CD14-positive monocyte (primary cell): ENCODE results near the gene GNAT3. TPM values are rescaled to one million over a fixed set of nuclear protein-coding genes. Genes with fewer than 3 reads are reported as not detected.

ENCODE experiments used
- DNase-seq, 3 donors: peaks; one replicate each; pipeline ENCODE4 v3.0.0-alpha.2; 2011 to 2022
- H2AFZ ChIP-seq: 2 replicates; pipeline ENCODE4 v1.6.0; 2012; ENCODE audit warnings: mild to moderate bottlenecking, low read depth, low read length, inconsistent platforms; ENCODE audit not compliant: insufficient read depth, poor library complexity, severe bottlenecking
- H3K27ac ChIP-seq, 2 donors: 1 replicate in 1 of 2; 2 replicates in 1 of 2; pipeline ENCODE4 v1.5.1; 2012 to 2013; ENCODE audit warnings: low read length in 2 of 2, control low read depth in 1 of 2, inconsistent platforms in 1 of 2, low read depth in 1 of 2, mild to moderate bottlenecking in 1 of 2
- H3K27me3 ChIP-seq, 2 donors: one replicate each; pipeline versions ENCODE4 v1.6.0 to v1.6.1; 2011 to 2013; ENCODE audit warnings: low read length in 2 of 2; ENCODE audit not compliant: control insufficient read depth in 2 of 2, insufficient read depth in 2 of 2
- H3K36me3 ChIP-seq, 2 donors: replicated peaks in 1 of 2; 1 replicate in 1 of 2; 2 replicates in 1 of 2; pipeline versions ENCODE4 v1.5.1 to v1.6.1; 2012 to 2013; ENCODE audit warnings: low read length in 2 of 2, control low read depth in 1 of 2, inconsistent platforms in 1 of 2, mild to moderate bottlenecking in 1 of 2; ENCODE audit not compliant: insufficient read depth in 2 of 2, control insufficient read depth in 1 of 2
- H3K4me1 ChIP-seq, 2 donors: 1 replicate in 1 of 2; 2 replicates in 1 of 2; pipeline versions ENCODE4 v1.5.1 to v1.6.1; 2012 to 2013; ENCODE audit warnings: low read length in 2 of 2, control low read depth in 1 of 2, inconsistent platforms in 1 of 2, mild to moderate bottlenecking in 1 of 2, moderate library complexity in 1 of 2; ENCODE audit not compliant: insufficient read depth in 2 of 2, control insufficient read depth in 1 of 2
- H3K4me2 ChIP-seq: replicated peaks from 2 replicates; pipeline ENCODE3; 2012; ENCODE audit warnings: low read length, moderate library complexity, mild to moderate bottlenecking; ENCODE audit not compliant: poor library complexity, severe bottlenecking; ENCODE audit errors: extremely low read depth
- H3K4me3 ChIP-seq, 3 experiments: fragments of 200-600 bp in 1 of 3; sonication (generic) in 1 of 3; replicated peaks in 1 of 3; 1 replicate in 2 of 3; 2 replicates in 1 of 3; pipeline ENCODE4 v1.5.1; 2011 to 2013; ENCODE audit warnings: low read length in 3 of 3, mild to moderate bottlenecking in 3 of 3, control low read depth in 2 of 3, low read depth in 2 of 3, inconsistent platforms in 1 of 3, moderate library complexity in 1 of 3
- H3K79me2 ChIP-seq: 2 replicates; pipeline ENCODE4 v1.6.0; 2012; ENCODE audit warnings: mild to moderate bottlenecking, control low read depth, inconsistent platforms, low read length, moderate library complexity; ENCODE audit not compliant: insufficient read depth
- H3K9ac ChIP-seq: 2 replicates; pipeline ENCODE4 v1.6.0; 2017; ENCODE audit warnings: low read length, mild to moderate bottlenecking; ENCODE audit not compliant: insufficient read depth, poor library complexity, severe bottlenecking
- H3K9me3 ChIP-seq, 2 donors: replicated peaks in 1 of 2; 1 replicate in 1 of 2; 2 replicates in 1 of 2; pipeline versions ENCODE4 v1.5.1 to v1.6.1; 2012 to 2013; ENCODE audit warnings: low read length in 2 of 2, control low read depth in 1 of 2; ENCODE audit not compliant: control insufficient read depth in 1 of 2, insufficient read depth in 1 of 2
- H4K20me1 ChIP-seq: 2 replicates; pipeline ENCODE4 v1.6.0; 2012; ENCODE audit warnings: mild to moderate bottlenecking, low read length, control low read depth, moderate library complexity; ENCODE audit not compliant: insufficient read depth
- H3K27ac Mint-ChIP-seq, 7 donors: one replicate each; pipeline ENCODE4 v1.8.0; 2020; ENCODE audit warnings: mild to moderate bottlenecking in 7 of 7, mixed read lengths in 7 of 7, moderate library complexity in 6 of 7, inconsistent platforms in 2 of 7
- H3K27me3 Mint-ChIP-seq, 3 donors: one replicate each; pipeline ENCODE4 v1.8.0; 2021 to 2022; ENCODE audit warnings: low read depth in 3 of 3, mild to moderate bottlenecking in 3 of 3, mixed read lengths in 3 of 3, moderate library complexity in 3 of 3, inconsistent platforms in 1 of 3
- H3K36me3 Mint-ChIP-seq, 2 donors: one replicate each; pipeline ENCODE4 v1.8.0; 2020; ENCODE audit warnings: mixed read lengths in 2 of 2, inconsistent platforms in 1 of 2, mild to moderate bottlenecking in 1 of 2
- H3K4me1 Mint-ChIP-seq: one replicate; pipeline ENCODE4 v1.8.0; 2020; ENCODE audit warnings: mild to moderate bottlenecking, mixed read lengths
- H3K4me3 Mint-ChIP-seq, 2 donors: one replicate each; pipeline ENCODE4 v1.8.0; 2020; ENCODE audit warnings: mild to moderate bottlenecking in 2 of 2, mixed read lengths in 2 of 2, moderate library complexity in 1 of 2
- H3K9me3 Mint-ChIP-seq, 7 donors: one replicate each; pipeline ENCODE4 v1.8.0; 2020 to 2022; ENCODE audit warnings: mixed read lengths in 7 of 7, mild to moderate bottlenecking in 6 of 7, moderate library complexity in 6 of 7, inconsistent platforms in 2 of 7
- CTCF ChIP-seq: fragments of 200-600 bp; IDR thresholded peaks from one replicate; pipeline ENCODE4 v1.8.0; 2022; ENCODE audit warnings: antibody characterized with exemption, mild to moderate bottlenecking
- WGBS: methylation state at CpG from one replicate; pipeline ENCODE4 v1.1.5; 2013; ENCODE audit warnings: missing lambda C conversion rate; ENCODE audit not compliant: insufficient coverage; 5-methylcytosine and 5-hydroxymethylcytosine counted together
- intact Hi-C, 2 donors: fragments of 100-400 bp; cut with micrococcal nuclease; formaldehyde crosslinking; loops; one replicate each; pipeline versions ENCODE4 v1.15.0 to v1.15.1; 2023
- polyA plus RNA-seq, 3 donors: library from polyadenylated mRNA; depleted of rRNA in 1 of 3; unstranded in 2 of 3; stranded (reverse) in 1 of 3; fragments of 300-500 nt in 2 of 3; fragments of >200 nt in 1 of 3; fragmentation: Illumina TruSeq in 2 of 3; gene quantifications; 1 replicate in 2 of 3; 2 replicates in 1 of 3; pipeline ENCODE4 v1.2.3, GENCODE V29; 2012 to 2021

The GNAT3 gene
- polyA plus RNA-seq, 3 donors = not detected

DNA sequence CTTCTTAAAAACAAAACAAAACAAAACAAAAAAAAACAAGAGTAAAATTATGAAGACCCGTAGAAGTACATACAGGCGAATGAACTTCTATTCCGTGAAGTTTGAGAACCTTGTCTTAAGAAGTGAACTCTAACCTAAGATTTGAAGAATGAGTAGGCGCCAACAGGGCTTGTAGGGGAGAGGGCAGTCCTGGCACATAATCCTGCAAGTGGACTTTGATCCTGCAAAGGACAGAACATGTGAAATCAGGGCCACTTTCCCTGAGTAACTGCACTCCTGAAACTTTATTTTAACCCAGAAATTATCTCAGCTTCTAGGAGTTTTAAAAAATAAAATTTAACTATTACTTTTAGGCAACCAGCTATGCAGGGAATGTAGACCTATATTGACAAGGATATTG lies 62.0 kb downstream of the GNAT3 start:
- TF ChIP-seq CTCF = no peak
- Histone ChIP-seq H3K9ac (no peak overlapping the region), H3K27ac (no peak overlapping the region), H2AFZ (no peak overlapping the region), H3K4me1 (peaks cover 36 to 64% of the 10 kb centered on the region in 2 donors), H3K9me3 (no peaks in the 10 kb centered on the region), H3K36me3 (no peaks in the 10 kb centered on the region), H4K20me1 (no peaks in the 10 kb centered on the region), H3K4me2 (no peak overlapping the region), H3K79me2 (no peaks in the 10 kb centered on the region), H3K27me3 (no peaks in the 10 kb centered on the region), H3K4me3 (no peak overlapping the region)
- DNase-seq = no peak
- intact Hi-C loops = no loop called here
- Mint-ChIP-seq H3K36me3 (no peaks in the 10 kb centered on the region), H3K4me3 (no peak overlapping the region), H3K9me3 (peaks cover 0 to 8% (median 0%) of the 10 kb centered on the region in 7 donors), H3K27me3 (no peaks in the 10 kb centered on the region), H3K4me1 (peaks cover 51% of the 10 kb centered on the region), H3K27ac (peak overlapping the region in 1 of 7 donors; percentile 41)
- 95% methylated on average over 4 of the region's 4 CpGs for WGBS

GRCh38 chr7:80445351-80445750 lies 66.5 kb downstream of the GNAT3 start:
- no peak overlapping the region for H3K9ac ChIP-seq
- no peaks in the 10 kb centered on the region for H3K9me3 ChIP-seq
- Mint-ChIP-seq H3K27me3 (no peaks in the 10 kb centered on the region), H3K27ac (peak overlapping the region in 3 of 7 donors; percentile 37 to 94 (median 87)), H3K4me3 (no peak overlapping the region), H3K4me1 (peaks cover 76% of the 10 kb centered on the region), H3K9me3 (peaks cover 0 to 2% (median 0%) of the 10 kb centered on the region in 7 donors), H3K36me3 (peaks cover 0 to 3% of the 10 kb centered on the region in 2 donors)
- TF ChIP-seq CTCF = no peak
- no peaks in the 10 kb centered on the region for H3K27me3 ChIP-seq
- H2AFZ ChIP-seq = no peak overlapping the region
- no CpG with 5 or more reads among the region's 5 CpGs for WGBS
- H3K4me2 ChIP-seq = no peak overlapping the region
- H3K36me3 ChIP-seq = no peaks in the 10 kb centered on the region
- H3K79me2 ChIP-seq = no peaks in the 10 kb centered on the region
- DNase-seq = no peak
- no peaks in the 10 kb centered on the region for H4K20me1 ChIP-seq
- H3K4me1 ChIP-seq = peaks cover 65 to 90% of the 10 kb centered on the region in 2 donors
- no peak overlapping the region for H3K4me3 ChIP-seq
- intact Hi-C loops = no loop called here
- H3K27ac ChIP-seq = peak overlapping the region in 1 of 2 donors; percentile 37
